ENCODE data around the gene SALL1. TPM values are rescaled to one million over a fixed set of nuclear protein-coding genes. Genes with fewer than 3 reads are reported as not detected.

The SALL1 gene
- total RNA-seq, 1 donor from 2014 or later, result 4.4 TPM

DNA sequence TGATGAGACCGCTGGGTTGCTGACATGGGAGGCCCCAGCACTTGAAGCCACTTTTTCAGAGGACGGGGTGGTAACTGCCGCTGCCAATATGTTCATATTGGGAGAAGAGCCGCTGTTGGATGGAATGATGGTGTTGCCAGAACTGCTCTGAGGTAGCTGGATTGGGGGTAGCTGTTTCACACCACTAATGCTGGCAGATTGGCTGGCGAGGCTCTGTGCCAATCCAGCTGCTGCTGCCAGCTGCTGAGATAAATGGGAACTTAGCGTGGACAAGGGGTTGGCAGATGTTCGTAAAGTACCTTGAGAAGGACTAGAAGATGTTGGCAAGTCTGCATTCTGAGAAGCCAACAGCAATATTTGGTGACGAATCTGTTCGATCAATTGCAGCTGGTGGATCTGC, 10.0 kb downstream of the SALL1 start:
- no peak for DNase-seq

DNA sequence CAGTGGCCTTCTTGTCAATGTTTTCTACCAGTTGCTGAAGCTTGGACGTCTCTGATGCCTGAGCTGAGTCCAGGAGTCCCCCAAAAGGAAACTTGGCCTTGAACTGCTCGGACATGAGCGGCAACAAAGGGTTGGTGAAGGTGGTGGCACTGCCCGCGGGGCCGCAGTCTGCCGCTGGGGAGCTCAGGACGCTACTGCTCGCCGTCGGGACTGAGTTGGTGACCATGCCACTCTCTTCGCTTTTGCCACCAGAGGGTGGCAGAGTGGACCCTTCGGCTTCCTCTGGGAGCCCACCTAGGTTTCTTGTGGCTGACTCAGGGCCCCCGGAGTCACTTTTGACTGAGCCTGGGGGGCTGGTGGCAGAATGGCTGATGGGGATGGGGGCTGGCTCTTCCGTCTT, 11.0 kb downstream of the SALL1 start:
- DNase-seq, result no peak

DNA sequence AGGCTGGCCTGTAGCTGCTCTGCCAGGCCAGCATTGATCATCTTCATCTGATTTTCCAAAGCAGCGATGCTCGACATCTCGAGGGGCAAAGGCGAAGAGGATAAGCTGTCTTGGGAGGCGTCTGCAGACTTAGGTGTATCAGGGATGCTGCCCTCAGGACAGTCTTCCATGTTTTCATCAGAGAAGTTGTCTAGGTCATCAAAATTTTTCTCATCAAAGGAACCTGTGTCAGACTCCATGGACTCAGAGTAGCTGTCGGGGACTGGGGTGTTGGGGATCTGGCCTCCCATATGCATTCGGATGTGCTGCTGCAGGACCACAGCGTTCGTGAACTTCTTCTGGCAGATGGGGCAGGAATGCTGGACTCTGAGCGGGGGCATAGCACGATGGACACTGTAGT, 11.5 kb downstream of the SALL1 start:
- no peak for DNase-seq

DNA sequence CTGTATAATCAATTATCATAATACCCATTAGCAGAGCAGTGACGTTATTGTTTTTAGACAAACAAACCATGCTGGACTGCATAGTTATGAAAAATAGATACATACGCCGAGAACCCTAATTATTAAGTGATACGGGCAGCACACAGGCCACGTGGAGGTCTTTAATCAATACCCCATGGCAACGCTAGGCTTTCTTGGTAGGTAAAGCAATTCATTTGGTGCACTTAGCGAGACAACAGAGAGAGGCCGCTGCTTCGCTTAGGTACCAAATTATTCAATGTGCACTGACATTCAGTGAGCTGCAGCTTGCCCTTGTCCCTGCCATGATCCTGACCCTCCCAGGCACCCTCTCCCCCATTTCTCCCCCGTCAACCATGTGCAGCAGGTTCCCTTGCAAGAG, 12.9 kb downstream of the SALL1 start:
- DNase-seq, result no peak

DNA sequence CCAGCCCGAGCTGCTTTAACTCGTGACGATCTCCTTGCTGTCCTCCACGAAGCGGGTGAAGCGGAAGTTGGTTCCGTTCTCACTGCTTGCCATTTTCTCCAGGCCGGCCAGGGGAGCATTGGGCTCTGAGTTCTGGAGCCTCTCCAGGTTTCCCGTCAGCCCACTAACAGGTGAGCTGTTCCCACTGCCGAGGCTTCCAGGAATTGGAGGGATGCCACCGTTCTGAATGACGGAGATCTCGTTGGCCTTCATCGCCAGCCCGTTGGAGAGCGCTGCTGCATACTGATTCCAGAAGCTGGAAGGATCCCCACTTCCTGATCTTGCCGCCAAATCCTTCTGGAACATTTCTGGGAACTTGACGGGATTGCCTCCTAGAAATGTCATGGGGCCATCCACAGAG, 14.0 kb downstream of the SALL1 start:
- DNase-seq, result no peak

DNA sequence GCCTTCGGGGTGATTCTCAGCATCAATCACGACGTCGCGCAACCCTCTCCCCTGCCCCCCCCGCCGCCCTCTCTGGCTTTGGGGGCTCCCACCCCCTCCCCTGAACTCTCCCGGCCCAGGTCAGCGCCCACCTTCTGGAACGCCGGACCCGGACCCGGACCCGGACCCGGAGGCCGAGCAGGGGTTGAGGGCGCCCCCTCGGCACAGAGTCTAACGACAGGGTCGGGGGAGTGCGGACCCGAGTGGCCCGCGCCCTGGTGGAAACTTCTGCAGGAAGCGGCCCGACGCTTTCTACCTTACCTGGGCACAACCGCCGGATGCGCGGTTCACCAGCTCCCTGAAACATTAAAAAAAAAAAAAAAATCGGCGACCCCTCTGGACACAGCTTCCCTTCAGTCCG, 16.2 kb downstream of the SALL1 start:
- DNase-seq, result no peak

DNA sequence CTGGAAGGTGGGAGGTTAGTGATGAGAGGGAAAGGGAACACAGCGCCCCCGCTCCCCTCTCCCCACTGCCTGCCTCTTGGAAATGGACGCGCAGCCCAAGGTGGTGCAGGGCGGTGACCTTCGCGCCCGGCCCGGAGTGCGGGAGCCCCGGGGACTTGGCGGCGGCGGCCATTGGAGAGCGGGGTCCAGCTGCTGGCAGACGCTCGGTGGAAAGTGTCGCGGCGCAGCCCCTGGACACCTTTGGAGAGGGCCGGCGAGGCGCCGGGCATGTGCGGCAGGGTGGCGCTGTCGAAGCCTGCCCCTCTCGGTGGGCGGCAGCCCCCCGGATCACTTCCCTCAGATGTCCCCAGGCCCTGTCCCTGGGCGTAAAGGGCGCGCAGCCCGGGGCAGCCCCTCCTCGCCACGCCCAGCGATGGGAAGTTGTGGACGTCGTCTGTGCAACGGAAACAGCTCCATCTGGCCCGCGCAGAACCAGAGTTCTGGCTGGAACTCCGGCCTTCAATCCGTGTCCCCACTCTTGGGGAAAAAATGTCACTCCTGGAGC, 16.7 kb downstream of the SALL1 start:
- no peak for DNase-seq

DNA sequence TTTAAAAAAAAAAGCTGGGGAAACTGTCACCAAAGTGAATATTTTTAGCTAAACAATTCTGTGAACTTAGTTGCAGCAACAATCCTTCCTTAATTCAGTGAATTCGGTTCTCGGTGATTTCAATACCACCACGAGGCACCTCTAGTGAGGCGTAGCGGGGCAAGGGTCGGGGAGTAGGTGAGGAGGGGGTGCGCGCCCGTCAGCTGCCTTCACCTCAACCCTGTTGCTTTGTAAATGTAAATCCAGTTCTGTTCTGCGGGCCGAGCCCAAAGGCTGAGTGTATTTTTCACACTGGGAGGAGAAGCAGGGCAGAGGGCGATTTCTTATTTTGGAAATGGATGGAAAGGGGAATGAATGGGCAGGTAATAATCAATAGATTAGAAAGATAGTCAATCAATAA, 17.4 kb downstream of the SALL1 start:
- no peak for DNase-seq

DNA sequence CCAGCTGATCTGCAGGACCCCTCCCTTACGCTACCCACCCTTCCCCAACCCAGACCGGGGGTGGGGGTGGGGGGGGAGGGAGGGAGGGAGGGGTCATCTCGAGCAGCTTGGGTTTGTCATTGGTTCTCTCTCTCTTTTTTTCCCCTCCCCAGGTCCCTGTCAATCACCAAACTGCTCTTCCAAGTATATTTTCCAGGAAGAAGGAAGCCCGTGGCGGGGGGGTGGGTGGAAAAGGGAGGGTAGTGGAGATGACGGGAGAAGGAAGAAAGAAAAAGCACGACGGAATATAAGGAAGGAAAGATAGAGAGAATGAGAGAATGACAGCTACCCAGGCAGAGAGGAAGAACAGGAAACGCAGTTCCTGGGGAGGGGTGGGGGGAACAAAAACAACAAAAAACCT, 17.9 kb downstream of the SALL1 start:
- DNase-seq, result no peak

DNA sequence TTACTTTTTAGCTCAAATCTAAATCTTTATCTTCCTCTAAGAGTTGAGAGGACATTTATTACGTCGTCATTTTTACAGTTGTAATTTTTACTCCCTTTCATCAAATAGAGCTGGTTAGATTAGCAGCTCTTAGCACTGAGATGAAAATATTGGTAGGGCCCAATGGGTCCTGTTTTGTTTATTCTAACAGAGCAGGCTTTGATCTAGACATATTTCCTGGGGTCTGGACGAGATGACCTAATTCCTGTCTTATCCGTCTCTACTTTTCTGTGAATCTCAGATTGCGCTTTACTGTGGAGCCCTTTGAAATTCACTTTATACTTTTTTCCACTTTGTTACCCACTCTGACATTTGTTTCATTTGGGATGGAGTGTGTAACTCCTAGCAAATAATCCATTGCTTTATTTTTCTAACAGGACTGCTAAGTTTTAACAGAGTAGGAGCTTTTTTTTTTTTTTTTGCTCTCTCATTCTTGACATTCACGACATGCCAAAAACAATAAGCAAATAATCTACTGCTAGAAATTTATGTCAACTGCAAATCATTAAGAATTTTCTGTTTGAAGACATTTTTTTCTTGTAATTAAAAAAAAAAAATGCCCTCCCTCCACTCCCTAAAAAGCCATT, 18.5 kb downstream of the SALL1 start:
- no peak for DNase-seq

DNA sequence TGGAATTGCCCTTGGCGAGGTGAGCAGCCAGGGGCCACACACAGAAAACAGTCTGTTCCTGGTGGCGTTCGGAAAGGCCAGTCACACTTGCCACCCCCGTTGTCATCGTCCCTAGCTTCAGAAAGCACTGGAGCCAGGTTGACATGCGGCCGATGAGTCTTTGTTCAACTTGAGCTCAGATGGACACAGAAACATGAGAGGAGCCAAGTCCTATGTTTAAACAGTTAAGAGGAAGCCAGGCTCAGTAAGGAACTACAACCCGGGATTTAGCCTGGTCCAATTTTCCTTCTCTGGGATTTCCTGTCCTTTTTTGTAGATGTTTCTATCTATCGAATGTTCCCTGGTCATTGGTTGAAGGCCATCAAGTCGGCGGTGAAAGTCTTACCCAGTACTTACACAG, 19.5 kb downstream of the SALL1 start:
- DNase-seq, result no peak

DNA sequence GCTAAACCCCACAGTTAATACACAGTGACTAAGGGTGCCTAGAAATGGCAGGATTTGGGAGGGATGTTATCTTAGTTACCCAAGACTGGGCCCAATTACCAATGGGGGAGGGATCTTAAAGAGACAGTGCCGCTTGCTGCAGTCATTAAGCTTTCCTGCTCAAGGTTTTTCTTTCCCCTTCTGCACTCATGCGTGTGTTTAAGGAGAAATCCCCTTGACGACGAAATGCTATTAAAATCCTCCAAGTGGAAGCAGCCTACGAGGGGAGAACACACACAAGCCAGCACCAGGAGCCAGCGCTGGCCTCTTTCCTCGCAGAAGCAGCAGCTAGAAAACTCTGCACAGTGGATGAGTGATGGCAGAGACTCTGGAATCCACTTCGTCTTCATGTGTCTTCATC, 22.0 kb downstream of the SALL1 start:
- DNase-seq, result no peak

DNA sequence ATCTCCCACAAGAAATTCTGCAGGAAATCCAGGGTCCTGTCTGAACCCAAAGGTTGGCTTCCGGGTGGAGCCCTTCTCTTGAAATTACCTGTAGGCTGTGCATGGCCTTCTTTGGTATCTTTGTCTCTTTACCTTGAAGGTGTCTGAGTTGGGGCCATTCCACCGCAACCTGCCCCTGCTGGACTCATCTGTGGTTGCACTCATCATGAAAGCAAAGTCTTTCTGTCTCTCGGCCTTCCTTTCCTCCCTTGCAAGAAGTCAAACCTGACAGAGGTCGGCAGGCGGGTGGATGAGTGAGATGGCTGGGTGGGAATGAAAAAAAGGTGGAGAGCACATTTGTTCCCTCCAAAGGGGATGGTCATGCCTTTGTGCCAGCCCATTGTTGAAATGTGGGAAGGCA, 25.1 kb downstream of the SALL1 start:
- no peak for DNase-seq

DNA sequence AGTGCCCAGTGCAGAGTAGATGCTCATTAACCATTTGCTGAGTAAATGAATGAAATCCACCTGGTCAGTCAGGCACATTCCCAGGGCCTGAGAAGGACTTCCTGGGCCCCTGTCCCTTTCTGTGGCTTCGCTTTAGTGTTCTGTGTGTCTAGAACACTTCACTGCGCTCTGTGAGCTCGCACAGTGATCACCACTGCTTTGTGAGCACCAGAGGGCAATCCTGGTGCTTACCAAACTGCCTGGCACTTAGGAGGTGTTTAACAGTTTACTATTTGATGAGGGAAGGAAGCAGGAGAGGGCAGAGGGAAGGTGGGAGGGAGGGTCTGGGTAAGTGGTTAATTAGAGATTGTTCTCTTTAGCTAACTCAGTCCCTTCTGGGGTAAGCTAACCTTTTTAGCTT, 26.2 kb downstream of the SALL1 start:
- no peak for DNase-seq

DNA sequence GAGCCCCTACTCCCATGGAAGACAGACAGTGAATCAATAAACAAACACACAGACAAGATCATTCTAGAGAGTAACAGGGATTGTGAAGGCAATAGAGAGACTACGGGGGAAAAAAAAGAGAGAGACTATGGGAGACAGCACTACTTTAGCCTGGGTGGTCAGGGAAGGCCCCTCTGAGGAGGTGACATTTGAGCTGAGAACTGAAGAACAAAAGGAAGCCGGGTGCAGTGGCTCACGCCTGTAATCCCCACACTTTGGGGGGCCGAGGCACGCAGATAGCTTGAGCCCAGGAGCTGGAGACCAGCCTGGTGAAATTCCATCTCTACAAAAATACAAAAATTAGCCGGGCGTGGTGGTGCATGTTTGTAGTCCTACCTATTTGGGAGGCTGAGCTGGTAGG, 29.2 kb downstream of the SALL1 start:
- DNase-seq, result no peak

DNA sequence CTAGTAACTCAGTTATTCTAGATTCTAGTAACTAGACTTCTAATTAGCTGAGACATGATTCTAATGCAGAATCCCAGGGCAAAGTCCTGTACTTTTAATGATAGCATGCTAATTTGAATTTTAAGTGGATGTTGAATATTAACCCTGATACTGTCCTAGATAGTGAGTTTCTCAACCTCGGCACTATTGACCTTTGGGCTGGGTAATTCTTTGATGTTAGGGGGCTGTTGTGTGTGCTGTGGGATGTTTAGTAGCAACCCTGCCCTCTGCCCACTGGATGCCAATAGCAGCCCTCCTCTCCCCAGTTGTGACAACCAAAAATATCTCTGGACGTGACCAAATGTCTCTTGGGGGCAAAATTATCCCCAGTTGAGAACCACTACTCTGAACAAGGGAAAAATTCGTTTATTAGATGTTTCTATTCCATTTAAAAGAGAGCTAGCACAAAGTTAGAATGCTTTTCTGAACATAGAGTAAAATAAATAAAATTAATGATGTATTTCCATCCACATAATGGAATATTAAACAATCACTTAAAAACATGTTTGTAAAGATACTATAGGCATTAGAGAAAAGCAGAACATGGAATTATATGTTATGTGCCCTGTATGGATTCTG, 30.2 kb downstream of the SALL1 start:
- no peak for DNase-seq

DNA sequence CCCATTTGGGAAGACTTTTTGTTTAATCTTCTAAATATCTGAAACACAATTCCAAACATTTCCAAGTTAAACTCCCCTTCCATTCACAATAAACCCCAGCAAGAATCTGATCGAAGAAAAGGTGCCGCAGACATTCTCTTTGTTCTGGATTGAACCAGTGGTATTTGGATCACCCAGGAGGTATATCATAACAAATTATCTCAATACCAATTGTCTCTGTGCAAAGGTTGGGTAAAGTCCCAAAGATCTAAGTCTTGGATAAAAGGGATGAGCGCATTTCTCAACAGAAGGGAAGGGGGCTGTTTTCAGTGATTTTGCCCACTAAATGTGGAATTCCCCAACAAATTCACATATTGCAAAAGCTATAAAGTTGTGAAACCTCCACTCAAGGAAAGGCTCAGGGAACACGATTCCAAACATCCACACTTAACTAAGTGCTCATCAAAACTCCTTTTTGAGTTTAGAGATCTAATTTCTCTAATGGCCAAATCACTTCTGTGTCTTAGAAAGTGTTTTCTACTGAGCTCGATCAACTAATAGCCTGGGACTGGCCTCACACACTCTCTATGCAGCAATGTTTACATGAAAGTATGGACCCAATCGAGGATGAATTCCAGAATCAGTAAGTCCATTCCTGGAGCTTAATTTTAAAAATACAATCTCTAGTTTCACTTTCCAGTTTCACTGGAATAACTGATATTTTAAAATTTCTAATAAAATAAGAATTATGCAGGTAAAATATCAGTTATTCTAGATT, 30.9 kb downstream of the SALL1 start:
- DNase-seq, result no peak

DNA sequence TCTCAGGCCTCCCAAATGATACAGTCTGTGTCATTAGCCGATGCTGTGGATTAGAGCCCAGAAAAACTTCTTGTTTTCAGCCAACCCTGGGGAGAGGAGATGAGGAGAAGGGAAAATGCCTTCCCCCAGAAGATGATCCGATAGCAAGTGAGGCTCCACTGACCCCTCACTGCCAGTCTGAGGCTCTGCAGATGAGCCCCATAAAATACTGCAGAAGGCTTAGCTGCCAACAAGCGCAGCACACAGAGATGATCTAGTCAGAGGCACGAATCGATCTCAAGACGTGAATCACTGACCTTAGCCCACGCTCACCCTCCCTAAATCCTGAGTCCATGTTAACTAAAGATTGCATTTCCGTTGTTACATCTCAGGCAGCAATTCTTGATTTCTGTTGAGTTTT, 31.5 kb downstream of the SALL1 start:
- DNase-seq, result no peak

DNA sequence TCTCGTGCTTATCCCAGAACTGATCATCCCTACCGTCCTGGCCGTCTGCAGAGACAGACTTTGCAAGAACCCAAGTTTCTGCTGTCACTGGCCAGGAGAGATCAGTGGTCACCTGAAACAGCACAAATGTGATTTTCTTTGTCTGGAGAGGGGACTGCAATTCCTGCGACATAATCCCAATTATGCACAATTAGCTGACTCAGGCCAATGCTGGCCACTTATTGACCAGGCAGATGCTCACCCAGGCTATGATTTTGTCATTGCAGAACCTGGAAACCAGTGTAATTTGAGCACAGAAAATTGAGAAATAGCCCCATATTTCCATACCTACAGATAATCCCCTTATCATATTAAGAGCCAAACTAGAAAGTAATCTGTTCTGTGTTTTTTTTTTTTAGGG, 34.7 kb downstream of the SALL1 start:
- DNase-seq, result no peak

DNA sequence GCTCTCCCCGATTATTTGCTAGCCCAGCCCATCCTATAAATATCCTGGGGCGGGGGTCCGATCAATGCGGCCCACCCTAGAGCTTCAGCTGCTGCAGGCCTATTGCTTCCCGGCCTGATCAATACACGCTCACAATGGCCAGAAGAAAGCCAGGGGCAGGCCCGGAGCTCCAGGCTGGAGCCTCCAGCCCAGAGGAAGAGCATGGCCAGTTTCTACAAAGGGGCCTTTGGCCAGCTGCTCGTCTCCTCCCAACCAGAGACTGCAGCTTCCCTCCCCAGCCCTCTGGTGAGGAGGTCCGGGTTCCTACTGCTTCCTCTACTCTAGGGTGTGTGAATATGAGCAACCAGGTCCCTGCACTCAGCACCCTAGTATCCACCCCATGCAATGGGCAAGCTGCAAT, 36.7 kb downstream of the SALL1 start:
- DNase-seq, result no peak

DNA sequence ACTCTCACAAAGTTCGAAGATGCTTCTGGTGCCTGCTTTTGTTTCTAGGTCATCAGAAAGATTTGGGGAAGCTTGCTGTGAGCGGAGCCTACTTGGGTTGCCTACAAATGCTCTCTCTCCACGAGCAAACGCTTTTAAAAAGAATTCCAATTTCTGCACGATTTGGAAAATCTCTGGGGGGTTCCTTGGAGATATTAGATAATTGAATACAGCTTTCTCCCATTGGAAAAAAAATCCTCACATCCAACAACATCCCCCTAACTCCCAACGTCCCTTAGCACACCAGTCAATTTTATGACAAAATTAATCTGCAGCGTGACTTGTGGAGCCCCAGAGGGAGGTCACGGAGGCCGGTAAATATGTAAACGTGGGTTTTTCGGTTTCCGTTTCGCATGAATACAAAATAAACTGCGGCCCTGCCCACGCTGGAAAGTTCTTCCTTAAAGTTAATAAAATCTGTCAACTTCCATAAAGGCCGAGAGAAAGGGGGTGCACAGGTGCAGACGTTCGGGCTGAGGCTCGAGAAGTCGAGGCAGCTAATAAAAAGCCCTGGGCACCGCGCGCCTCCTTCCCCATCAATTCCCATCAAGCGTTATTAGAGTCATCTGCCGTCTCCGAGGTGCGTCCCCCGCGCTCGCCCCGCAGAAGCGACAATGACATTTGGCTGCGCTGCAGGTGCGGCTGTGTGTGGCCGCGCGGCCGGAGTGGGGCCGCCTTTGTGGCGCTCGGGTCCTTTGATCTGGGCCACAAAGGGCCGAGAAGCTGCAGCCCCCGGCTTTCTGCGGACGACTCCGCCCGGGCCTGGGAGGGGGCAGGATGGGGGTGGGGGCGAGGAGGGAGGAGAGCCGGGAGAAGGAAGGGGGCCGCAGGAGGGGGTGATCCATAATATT, 37.6 kb downstream of the SALL1 start:
- no peak for DNase-seq

DNA sequence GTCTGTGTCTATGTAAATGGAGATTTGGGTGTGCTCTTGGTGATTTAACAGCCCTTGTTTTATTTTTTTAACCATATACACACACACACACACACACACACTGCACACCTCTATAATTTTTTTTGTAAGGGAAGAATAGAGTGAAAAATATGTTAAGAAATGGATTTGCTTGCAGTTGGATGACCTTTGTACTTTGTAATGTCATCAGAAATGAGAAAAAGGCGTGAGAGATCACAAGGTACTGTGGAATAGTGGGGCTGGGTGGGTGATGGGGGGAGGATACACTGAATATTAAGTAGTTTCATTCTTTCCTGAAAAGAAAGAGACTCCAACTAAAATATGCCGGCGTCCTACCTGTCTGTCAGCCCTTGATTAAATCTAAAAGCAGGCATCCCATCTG, 38.7 kb downstream of the SALL1 start:
- DNase-seq, result no peak

DNA sequence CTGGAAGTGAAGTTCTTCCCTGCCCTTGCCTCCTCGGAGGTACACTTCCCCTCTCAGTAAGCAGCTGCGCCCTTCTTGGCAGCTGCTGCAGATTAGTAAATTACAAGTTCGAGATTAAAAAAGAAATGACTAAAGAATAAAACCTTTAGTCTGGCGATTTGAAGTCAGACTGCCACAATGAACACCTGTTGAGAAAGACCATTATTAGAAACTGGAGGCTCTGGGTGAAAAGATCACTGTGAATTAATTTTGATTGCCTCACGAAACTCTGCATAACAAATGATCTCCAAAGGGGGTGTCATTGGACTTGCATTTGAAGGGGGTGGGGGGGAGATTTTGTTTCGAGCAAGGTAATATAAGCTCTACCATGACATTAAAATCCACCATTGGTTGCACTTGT, 39.3 kb downstream of the SALL1 start:
- DNase-seq, result no peak
